ENCODE measurements around the gene KCNQ1.

The KCNQ1 gene

DNA sequence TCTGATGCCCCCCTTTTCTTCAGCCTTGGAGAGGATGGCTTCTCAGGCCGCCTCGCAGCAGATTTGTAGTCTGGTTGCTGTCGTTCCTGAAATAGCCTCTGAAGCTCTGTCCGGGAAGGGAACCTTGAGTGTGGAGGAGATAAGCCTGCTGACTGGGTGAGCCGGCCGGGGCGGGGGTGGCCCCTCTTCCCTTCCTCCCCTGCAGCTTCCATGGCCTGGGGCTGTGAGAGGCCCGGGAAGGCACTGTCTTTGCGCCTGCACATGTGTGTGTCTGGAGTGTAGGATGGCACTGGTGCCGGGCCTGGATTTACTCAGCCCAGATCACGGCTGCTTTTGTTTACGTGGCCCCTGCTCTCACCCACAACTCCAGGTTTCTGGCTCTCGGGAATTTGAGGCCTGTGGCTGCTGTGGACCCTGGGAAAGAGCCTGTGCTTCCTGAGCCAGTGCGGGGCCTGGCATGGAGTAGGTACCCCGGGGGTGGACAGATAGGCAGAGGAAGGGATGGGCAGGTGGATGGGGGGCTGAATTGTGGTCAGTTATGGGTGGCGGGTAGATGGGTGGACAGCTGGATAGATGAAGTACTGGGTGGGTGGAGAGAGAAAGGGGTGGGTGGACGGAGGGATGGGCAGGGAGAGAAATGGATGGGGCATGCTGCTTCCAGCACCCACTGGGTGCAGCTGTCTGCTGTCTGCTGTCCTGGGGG lies 16.6 kb downstream of the KCNQ1 start:
- no peak for DNase-seq (ENCODE audit: low read depth)

DNA sequence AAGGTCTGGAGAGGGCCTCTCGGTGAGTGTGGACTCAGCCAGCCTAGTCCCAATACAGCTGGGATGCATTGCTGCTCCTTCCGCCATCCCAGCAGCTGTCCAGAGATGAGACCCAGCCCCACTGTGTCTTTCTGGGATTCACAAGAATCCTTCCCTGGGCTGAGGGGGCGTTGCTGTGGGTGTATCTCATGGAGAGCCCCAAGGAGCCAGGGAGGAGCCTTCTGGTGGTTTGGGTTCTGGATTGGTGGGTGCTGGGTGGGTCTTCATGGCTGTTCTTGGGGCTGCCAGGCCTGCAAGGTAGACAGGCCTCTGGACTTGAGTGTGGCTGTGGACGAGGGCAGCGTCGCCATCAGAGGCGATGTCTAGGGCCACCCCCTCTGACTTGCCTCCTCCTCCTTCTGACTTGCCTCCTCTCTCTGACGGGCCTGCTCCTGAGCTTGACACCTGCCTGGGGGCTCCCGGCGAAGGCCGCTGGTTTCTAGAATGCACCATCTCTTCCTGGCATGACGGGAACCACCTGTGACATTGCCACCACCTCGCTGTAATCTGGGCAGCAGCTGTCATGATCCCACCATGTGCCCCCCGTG lies 17.2 kb downstream of the KCNQ1 start:
- no peak for DNase-seq (ENCODE audit: low read depth)

DNA sequence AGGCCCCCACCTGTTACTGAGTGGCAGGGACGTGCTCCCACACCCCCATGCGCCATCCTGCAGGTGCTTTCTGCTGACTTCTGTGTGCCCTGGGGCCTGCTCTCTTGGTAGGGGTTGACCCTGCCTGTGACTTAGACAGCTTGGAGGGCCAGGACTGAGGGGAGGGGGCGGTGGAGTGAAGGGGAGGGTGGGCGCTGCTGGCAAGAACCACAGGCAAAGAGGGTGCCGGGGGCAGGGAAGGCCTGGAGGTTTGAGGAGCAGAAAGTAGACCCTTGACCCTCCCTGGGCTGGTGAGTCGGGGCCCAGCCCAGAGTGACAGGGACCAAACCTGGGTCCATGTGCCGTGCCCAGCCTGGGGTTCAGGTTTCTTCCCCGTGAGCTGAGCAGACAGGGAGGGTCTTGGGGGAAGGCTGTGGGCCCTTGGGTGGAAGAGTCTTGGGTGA lies 17.8 kb downstream of the KCNQ1 start:
- no peak for DNase-seq (ENCODE audit: low read depth)

DNA sequence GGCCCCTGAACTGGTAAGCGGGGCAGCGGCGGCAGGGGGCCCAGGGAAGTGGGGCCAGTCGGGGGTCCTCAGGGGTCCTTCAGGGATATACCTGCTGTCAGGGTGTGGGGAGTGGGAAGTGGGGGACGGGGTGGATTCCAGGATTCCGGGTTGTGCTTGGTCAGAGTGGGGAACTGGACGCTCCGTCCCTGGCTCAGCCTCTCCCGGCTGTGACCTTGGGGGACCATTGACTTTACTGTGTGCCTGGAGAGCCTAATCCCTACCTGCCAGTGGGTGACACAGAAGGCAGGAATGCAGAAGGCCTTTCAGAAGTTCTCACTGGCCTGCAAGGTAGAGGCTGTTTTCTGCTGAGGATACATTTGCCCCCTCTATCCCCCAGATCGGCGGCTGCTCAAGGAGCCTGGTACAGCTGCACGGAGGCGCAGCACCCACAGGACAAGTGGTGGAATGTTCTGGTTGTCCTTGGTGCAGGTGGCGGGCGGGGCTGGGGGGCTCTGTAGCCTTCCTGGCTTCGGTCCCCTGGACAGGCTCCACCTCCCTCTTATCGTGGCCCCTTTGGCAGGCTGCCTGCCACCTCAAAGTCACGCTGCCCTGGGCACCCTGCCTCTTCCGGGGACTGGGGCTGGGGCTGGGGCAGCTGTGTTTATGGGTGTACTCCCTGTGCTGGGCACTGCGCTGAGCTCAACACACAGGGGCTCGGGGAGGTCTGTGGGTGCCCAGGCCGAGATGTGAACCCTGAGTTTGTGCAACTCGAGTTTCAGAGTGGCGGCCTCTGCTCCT lies 18.4 kb downstream of the KCNQ1 start:
- no peak for DNase-seq (ENCODE audit: low read depth)

DNA sequence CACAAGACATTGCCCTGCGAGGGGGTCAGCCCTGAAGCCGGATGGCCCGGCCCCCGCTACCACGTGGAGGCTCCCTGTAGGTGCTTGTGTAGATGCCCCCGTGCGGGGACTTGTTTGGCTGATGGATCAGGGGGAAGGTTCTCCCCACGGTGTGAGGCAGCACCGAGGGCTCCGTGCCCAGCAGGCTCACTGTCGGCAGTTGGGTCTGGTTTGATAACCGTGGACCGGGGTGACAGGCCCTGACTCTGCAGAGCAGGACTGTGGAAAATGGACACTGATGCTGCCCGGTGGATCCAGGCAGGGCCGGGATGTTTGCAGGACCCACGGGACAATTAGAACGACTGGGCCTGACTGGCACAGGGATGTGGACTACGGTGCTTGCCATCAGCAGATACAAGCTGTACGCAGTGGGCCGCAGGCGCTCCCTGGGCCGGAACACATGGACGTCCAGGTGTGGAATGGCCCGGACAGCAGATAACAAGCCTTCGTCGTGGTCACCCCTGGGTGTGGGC lies 19.0 kb downstream of the KCNQ1 start:
- no peak for DNase-seq (ENCODE audit: low read depth)

DNA sequence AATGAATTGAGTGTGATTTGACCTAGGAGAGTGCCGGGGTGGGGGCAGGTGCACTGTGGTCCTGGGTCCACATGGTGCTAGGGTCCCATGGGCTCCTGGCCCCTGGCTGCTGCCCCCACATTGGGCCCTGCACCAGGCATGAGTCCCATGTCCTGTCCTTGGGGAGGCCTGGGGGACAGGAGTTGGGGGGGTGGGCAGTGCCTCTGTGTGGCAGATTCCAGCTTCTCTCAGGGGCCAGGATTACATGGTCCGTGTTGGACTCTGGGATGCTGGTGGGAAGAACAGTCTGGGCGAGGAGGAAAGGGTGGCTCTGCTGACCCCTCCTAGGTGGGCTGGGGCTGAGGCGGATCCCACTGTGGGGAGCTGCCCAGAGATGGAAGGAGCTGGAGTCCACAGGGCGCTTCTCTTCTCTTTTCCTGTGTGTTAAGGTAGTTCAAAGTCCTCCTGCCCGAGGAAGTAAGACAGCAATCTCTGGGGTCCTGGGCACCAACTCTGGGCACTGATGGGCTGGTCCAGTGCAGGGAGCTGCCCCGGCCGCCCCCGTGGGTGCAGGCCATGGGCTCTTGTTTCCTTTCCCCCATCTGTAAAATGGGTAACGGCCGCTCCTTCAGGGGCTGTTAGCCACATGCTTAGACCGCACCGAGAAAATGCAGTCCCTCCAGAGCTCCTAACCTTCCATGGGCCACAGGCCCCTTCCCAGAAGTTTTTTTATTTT lies 19.8 kb downstream of the KCNQ1 start:
- no peak for DNase-seq (ENCODE audit: low read depth)

DNA sequence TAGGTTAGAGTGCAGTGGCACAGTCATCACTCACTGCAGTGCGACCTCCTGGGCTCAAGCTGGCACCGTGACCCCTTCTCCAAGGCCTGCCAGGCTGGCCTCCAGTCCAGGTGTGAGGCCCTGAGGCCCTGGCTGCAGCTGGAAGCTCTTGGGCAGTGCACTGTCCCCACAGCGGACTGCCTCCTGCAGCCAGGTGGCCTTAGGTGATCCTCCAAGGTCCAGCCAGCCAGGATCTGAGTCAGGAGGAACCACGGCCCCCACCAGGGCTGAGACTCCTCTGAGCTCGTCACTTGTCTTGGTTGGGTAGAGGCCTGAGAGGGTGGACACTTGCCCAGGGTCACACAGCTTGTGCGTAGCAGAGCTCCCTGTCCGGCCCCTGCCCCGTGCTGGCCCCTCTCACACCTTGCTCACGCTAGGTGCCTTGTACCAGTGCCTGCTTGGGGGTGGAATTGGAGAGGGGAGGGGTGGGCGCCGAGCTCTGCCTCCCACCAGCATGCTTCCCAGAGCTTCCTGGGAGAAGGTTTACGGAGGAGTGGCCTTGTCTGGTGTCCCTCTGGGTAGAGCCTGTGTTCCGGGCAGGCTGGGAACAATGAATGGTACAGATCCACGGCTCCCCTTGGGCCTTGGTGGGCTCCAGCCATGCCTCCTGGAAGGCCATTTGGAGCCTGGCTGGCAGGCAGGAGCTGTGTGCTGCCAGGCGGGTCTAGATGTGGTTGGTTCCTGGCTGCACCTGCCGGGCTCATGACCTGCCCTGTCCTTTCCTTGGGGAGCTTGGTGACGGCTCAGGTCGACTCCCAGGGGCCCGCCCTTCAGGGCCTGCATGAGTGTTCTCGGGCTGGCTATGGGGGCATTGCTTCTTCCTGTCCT lies 20.6 kb downstream of the KCNQ1 start:
- no peak for DNase-seq (ENCODE audit: low read depth)

DNA sequence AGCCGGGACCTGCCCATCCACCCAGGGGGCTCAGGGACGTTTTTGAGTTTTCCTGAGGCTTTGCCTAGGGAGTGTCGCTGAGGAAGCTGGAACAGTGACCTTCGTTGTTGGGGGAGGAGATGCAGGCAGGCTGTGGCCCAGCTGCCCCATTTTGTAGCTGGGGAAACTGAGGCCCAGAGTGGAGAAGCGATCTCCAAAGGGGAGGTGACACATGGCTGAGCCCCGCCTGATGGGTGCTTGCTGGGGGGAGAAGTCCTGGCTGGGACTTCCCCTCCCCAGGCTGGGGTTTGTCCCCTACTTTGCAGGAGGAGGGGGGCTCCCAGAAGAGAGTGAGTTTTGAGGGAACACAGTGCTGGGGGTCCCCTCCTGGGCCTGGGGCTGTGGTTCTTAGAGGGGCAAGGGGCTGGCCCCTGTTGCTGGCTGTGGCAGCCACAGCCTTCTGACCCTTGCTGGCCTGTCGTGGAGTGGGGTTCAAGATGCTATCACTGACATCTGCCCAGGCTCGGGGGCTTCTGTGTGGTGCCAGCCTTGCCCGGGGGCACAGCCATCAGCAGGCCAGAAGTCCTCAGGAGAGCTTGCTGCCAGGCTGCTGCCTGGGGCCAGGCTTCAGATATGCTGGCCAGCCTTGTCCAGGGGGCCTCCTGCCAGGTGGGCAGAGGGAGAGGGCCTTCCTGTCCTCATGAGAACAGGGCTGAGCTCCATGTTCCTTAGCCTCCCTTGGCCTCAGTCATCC lies 21.4 kb downstream of the KCNQ1 start:
- DNase-seq (ENCODE audit: low read depth), result no peak

DNA sequence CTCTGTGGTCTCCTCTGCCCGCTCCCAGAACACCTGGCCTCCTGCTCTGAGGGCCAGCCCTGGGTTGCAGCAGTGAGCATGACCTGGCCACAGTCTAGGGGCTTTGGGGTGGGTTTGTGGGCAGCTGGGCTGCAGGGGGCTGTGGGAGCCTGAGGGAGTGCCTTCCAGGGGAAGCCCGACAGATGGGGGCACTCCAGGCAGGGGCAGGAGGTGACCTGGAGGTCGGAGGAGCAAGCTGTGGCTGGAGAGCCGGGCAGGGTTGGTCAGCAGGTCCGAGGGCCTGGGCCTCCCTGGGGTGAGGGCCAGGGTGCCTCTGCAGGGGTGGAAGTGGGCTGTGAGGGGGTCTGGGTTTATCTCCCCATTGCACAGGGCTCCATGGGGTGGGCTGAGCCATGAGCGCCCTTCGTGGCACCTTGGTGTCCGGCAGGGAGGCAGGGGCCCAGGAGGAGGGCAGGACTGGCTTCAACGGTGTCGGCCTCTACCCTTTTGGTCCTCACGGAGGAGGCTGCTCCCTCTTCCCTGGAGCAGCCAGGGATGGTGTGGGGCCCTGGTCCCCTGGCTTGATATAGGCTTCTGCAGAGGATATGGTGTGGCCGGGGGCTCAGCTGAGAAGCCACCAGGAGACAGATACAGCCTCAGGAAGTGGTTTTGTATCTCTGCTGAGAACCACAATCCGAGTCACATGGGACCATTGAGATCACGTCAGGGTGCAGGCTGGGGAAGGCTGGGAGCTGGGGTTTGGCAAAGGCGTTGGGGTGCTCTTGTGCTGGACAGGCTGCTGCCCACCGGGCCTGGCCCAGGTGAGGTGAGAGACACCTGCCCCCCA lies 22.3 kb downstream of the KCNQ1 start:
- DNase-seq (ENCODE audit: low read depth), result no peak

DNA sequence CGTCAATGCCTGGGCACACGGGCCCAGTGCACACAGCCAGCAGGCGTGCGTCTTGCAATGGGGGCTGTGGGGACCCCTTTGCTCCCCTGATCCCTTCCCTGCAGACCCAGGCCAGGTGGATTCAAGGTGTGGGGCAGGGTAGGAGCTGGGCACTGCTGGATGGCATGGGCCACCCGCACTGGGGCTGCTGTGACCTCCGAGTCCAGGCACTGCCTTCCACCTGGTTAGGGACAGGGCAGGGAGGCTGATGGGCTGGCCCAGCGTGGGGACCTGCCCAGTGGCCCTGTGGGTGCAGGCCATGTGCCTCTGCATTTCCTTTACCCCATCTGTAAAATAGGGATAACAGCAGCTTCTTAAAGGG lies 22.9 kb downstream of the KCNQ1 start:
- DNase-seq (ENCODE audit: low read depth), result no peak

DNA sequence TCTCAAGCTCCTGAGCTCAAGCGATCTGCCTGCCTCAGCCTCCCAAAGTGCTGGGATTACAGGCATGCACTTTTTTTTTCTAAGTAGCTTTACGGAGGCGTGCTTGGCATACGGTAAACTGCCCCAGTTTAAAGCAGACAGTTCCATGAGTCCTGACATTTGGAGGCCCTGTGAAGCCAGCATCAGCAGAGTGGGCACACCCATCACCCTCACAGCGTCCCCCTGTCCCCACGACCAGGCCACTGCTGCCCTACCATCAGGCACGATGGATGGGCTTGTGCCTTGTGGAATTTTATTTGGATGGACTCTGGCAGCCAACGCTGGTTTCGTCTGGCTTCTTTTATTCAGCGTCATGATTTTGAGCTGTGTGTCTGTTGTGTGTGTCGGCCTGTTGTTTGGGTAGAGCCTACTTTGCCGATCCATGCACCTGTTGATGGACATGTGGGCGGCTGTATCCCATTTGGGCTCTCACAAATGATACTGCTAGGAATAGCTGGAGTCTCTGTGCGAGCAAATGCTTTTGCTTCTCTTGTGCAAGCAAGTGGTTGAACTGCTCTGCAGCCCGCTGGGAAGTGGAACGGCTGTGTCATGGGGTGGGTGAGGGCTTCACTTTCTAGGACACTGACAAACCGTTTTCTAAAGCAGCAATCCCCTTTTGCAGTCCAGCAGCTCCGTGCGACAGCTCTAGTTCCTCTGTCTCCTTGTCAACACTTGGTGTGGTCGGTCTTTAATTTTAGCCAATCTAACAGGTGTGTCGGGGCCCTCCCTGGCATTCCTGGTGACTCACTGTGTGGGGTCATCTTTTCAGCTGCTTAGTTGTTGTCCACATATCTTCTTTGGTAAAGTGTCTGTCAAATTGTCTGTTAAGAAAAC lies 23.8 kb downstream of the KCNQ1 start:
- DNase-seq (ENCODE audit: low read depth), result no peak

DNA sequence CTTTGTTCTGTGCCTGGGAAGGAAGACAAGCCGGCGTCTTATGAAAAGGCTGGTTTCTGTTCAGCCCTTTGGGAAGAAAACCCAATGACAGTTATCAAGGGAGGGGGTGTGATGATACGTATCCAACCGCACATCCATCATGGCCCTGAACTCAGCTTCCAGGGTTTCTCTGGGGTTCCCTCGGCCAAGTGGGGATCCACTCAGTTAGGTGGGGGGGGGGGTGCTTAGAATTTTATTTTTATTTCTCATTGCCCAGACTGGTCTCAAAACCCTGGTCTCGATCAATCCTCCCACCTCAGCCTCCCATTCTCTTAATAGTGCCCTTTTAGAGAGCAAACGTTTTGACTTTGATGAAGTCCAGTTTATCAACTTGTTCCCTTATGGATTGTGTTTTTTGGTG lies 25.7 kb downstream of the KCNQ1 start:
- no peak for DNase-seq (ENCODE audit: low read depth)

DNA sequence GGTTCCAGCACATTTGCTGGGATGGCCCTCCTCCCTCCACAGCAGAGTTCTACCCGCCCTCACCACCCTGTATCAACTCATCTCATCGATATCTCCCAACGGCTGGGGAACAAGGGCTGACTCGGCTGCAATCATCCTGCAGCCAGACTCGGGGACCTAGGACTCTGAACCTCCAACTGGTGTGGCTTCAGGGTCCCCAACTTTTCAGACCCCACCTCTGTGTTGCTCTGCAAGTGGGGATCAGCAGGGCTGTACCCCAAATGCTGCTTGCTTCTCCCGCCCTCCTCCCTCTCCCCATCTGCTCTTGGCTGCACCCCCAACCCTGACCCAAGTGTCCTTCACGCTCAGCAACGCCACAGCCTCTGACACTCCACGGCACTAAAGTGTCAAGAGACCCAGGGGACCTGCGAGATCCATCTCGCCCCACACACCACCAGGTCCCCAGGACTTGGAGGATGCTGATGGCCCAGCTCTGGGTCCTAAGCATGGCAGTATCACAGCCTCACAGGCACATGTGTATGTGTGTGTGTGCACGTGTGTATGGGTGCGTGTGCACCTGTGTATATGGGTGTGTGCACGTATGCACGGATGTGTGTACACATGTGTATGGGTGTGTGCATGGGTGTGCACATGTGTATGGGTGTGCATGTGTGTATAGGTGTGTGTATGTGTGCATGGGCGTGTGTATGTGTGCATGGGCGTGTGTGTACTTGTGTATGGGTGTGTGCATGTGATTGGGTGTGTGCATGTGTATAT lies 26.4 kb downstream of the KCNQ1 start:
- DNase-seq (ENCODE audit: low read depth), result no peak

DNA sequence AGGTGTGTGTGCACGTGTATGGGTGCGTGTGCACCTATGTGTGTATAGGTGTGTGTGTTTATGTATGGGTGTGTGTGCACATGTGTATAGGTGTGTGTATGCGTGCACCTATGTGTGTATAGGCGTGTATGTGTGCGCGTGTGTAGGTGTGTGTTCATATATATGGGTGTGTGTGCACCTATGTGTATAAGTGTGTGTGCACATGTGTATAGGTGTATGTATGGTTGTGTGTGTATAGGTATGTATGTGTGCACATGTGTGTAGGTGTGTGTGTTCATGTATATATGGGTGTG lies 26.9 kb downstream of the KCNQ1 start:
- DNase-seq (ENCODE audit: low read depth), result no peak

DNA sequence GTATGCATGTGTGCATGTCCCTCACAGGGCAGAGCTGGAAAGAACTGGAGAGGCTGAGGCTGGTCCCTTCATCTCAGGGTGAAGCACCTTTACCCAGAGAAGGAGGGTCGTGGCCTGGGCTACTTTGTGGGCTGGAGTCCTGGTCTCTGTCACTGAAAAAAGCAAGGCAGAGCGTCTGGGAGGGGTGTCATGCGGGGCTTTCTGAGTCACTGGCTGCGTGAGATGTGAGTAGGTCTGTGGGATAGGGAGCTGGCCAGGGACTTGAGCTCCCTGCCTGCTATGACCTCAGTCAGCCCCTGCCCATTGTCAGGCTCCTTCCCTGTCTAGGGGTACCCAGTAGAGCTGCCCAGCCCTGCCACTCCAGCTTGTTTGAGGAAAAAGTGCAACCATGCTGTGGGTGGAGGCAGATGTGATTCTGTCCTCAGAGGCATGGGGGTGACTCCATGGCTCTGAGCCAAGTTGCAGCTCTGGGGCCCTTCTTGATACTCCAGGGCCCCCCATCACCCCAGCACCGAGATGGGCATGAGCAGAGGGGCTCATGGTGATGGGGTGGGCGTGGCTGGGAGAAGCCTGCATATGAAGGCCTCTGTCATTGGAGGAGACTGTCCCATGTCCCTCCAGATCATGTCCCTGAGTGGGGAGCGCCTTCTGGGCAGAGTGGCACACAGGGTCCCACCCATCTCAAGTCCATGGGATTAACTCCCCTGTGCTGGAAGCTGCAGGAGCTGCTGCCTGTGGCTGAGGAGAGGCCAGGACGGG lies 27.8 kb downstream of the KCNQ1 start:
- no peak for DNase-seq (ENCODE audit: low read depth)

DNA sequence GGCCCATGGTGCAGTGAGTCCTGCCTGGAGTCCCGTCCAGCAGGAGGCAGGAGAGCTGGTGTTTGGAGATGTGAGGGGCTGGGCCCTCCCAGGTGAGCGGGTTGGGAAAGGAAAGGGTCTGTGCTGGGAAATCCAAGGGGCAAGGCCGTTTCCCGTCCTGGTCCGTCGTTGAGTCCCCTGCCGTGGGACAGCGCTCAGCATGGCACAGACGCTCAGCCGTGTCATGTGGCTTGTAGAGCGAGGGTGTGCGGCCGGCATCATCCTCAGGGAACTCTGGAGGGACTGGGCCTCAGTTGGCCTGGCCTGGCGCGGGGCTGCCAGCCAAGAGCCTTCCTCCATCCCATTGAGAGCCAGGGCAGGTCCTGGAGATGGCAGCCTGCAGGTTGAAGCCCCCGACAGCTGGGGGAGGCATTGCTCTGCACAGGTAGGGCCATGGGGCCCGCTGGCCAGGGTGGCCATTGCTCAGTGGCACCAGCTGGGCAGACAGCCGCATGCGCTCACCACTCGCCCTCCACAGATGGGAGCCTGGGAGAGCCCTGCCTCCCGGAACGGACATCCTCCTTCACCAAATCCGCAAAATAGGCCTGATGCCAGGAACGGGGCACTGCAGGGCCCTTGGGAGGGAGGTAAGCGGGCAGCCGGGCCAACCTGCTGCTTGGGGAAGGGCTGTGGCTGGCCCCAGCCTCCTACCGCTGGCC lies 28.7 kb downstream of the KCNQ1 start:
- no peak for DNase-seq (ENCODE audit: low read depth)
